ENCODE results near the gene UCP2. TPM values are rescaled to one million over a fixed set of nuclear protein-coding genes. Genes with fewer than 3 reads are reported as not detected.

Gene UCP2
- total and polyA plus RNA-seq, 9 of the 15 experiments (the other 6 are each of a cell fraction or from before 2014, with no cell fraction given): 19.2 to 216 (median 87.9) TPM

GRCh38 chr11:73999581-74000306 lies 17.1 kb upstream of the UCP2 start:
- FAIRE-seq (no peak), ATAC-seq (no peak), DNase-seq (ENCODE audit: extremely low read depth in 1 of 4, low spot score in 3 of 4) (no peak)
- ChIA-PET CTCF (ENCODE audit: low intra/inter-chr PET ratio) (no interaction called here), POLR2A (interaction anchor here (0.6 kb wide), 1 partner anchor 50 kb away, joined by 4 read pairs; no protein-coding TSS in a partner anchor)
- H3K4me2 ChIP-seq (ENCODE audit: insufficient read depth, low read length): no peak overlapping the region
- H4K20me1 ChIP-seq (replicated peaks; ENCODE audit: control insufficient read depth, insufficient read depth, low read length): no peaks in the 10 kb centered on the region
- no peaks in the 10 kb centered on the region for H3K9me1 ChIP-seq (ENCODE audit: control insufficient read depth, insufficient read depth, low read length)
- no peak overlapping the region for H3K4me3 ChIP-seq
- no peaks in the 10 kb centered on the region for H3K36me3 ChIP-seq (ENCODE audit: control insufficient read depth, insufficient read depth, low read length)
- no peak overlapping the region for H3K27ac ChIP-seq (ENCODE audit: extremely low read depth, low read depth, low read length)
- in situ Hi-C loops (cut with MboI): no loop called here
- peak overlapping the region; percentile 75 for H2AFZ ChIP-seq (ENCODE audit: low read depth, low read length)
- BruUV-seq (replicated peaks): no TSS peak
- no peaks in the 10 kb centered on the region for H3K79me2 ChIP-seq (ENCODE audit: control insufficient read depth, insufficient read depth, low read length)
- H3K9ac ChIP-seq (ENCODE audit: insufficient read depth in 1 of 2, low read depth in 2 of 2, low read length in 2 of 2): peak overlapping the region in 1 of 2 experiments; percentile 38; a peak in 1 of 4 replicates
- TF ChIP-seq ZBTB9 (CRISPR knock-in tag; IDR thresholded peaks at IDR 0.05) (no peak), ZNF274 (IDR thresholded peaks at IDR 0.05; ENCODE audit: borderline replicate concordance, low read depth, low read length) (no peak), NRF1 (conservative IDR thresholded peaks at IDR 0.05 in 1 of 2, IDR thresholded peaks at IDR 0.05 in 1 of 2) (no peak), ELF4 (CRISPR knock-in tag; IDR thresholded peaks at IDR 0.05) (no peak), MXI1 (IDR thresholded peaks at IDR 0.05; ENCODE audit: low read depth, low read length) (no peak), RHOXF2B (CRISPR knock-in tag; conservative IDR thresholded peaks at IDR 0.05) (no peak), RBM34 (IDR thresholded peaks at IDR 0.05; ENCODE audit: borderline replicate concordance, insufficient read depth, low read length) (no peak), TEAD2 (tag; IDR thresholded peaks at IDR 0.05) (no peak), HMG20B (CRISPR knock-in tag; IDR thresholded peaks at IDR 0.05) (no peak), HNRNPUL1 (IDR thresholded peaks at IDR 0.05; ENCODE audit: low read length) (no peak)
- TF ChIP-seq, protein P1, sequence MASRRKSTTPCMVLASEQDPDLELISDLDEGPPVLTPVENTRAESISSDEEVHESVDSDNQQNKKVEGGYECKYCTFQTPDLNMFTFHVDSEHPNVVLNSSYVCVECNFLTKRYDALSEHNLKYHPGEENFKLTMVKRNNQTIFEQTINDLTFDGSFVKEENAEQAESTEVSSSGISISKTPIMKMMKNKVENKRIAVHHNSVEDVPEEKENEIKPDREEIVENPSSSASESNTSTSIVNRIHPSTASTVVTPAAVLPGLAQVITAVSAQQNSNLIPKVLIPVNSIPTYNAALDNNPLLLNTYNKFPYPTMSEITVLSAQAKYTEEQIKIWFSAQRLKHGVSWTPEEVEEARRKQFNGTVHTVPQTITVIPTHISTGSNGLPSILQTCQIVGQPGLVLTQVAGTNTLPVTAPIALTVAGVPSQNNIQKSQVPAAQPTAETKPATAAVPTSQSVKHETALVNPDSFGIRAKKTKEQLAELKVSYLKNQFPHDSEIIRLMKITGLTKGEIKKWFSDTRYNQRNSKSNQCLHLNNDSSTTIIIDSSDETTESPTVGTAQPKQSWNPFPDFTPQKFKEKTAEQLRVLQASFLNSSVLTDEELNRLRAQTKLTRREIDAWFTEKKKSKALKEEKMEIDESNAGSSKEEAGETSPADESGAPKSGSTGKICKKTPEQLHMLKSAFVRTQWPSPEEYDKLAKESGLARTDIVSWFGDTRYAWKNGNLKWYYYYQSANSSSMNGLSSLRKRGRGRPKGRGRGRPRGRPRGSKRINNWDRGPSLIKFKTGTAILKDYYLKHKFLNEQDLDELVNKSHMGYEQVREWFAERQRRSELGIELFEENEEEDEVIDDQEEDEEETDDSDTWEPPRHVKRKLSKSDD (conservative IDR thresholded peaks at IDR 0.05; ENCODE audit: low read length): no peak
- H3K9me3 ChIP-seq (replicated peaks; ENCODE audit: control insufficient read depth, insufficient read depth, low read depth, low read length): no peaks in the 10 kb centered on the region
- WGBS (ENCODE audit: insufficient coverage, low coverage, missing lambda C conversion rate): 53% methylated on average over 8 of the region's 8 CpGs
- no peaks in the 10 kb centered on the region for H3K27me3 ChIP-seq (ENCODE audit: control insufficient read depth in 2 of 2, insufficient read depth in 2 of 2, low read length in 2 of 2)
- intact Hi-C loops (cut with micrococcal nuclease): no loop called here
- peaks cover 15 to 18% of the 10 kb centered on the region in 2 experiments; a peak in 4 of 5 replicates for H3K4me1 ChIP-seq (replicated peaks in 1 of 2; ENCODE audit: control insufficient read depth in 2 of 2, insufficient read depth in 2 of 2, low read length in 2 of 2)

Measured in K562 (cell line).